Ascending aorta (tissue), 2 donors: ENCODE data around the gene R3HDM2. TPM values are rescaled to one million over a fixed set of nuclear protein-coding genes. Genes with fewer than 3 reads are reported as not detected.
A peak's percentile ranks its signal among the peaks of the same experiment; 100 is the strongest.
"Not testable (repeated sequence)": the region's sequence is repeated elsewhere in the genome, so short reads cannot be mapped to it uniquely, and the experiment has no call there.

Experiments
- DNase-seq, 2 donors: peaks; one replicate each; pipeline ENCODE4 v3.0.0-alpha.2; 2019; ENCODE audit warnings: low spot score in 2 of 2
- H3K27ac ChIP-seq, 2 donors: fragments of 200-600 bp; sonication (generic); one replicate each; pipeline ENCODE4 v1.5.1; 2016 to 2017; ENCODE audit warnings: mild to moderate bottlenecking in 1 of 2
- H3K27me3 ChIP-seq: fragments of 200-600 bp; sonication (generic); one replicate; pipeline ENCODE4 v1.5.1; 2017
- H3K36me3 ChIP-seq, 2 donors: fragments of 200-600 bp; sonication (generic); one replicate each; pipeline ENCODE4 v1.5.1; 2016
- H3K4me1 ChIP-seq, 2 donors: fragments of 200-600 bp; sonication (generic); one replicate each; pipeline ENCODE4 v1.5.1; 2016 to 2017; ENCODE audit warnings: mild to moderate bottlenecking in 1 of 2
- H3K4me3 ChIP-seq, 2 donors: fragments of 200-600 bp; sonication (generic); one replicate each; pipeline ENCODE4 v1.5.1; 2016 to 2017; ENCODE audit warnings: mild to moderate bottlenecking in 1 of 2
- H3K9me3 ChIP-seq, 2 donors: fragments of 200-600 bp; sonication (generic); one replicate each; pipeline ENCODE4 v1.5.1; 2016
- intact Hi-C: fragments of 100-400 bp; cut with DNase I; formaldehyde crosslinking; loops from one replicate; pipeline ENCODE4 v1.15.1; 2023
- total RNA-seq: library from RNA; depleted of rRNA; stranded (reverse); fragments of >200 nt; gene quantifications from one replicate; pipeline ENCODE4 v1.1.0, GENCODE V29; 2016
- TF ChIP-seq, protein P1 (sequence below), 3 experiments: fragments of 200-600 bp in 2 of 3; fragments of 450-650 bp in 1 of 3; sonication (generic) in 2 of 3; IDR thresholded peaks; one replicate each; pipeline ENCODE4 v1.5.1; 2016 to 2019; ENCODE audit warnings: antibody characterized with exemption in 3 of 3, mild to moderate bottlenecking in 1 of 3, moderate library complexity in 1 of 3

The R3HDM2 gene
- total RNA-seq, 1 donor from 2014 or later: 49.5 TPM

DNA sequence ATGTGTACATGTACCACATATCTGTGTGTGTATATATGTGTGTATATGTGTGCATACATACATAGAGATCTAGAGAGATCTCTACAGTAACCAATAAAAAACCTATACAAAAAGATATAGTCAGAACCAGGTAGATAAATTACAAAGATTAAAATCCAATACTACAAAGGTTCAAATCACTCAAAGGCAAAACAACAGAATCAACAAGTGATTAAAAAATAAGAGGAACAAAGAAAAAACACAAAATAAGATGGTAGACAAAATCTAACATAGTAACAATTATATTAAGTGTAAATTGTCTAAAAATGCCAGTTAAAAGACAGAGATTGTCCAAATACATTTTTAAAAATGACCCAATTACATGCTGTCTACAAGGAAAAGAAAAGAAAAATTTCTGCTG is 83.6 kb downstream of the R3HDM2 start:
- peaks cover 0 to 4% of the 10 kb centered on the region in 2 donors for H3K9me3 ChIP-seq
- TF ChIP-seq, protein P1, sequence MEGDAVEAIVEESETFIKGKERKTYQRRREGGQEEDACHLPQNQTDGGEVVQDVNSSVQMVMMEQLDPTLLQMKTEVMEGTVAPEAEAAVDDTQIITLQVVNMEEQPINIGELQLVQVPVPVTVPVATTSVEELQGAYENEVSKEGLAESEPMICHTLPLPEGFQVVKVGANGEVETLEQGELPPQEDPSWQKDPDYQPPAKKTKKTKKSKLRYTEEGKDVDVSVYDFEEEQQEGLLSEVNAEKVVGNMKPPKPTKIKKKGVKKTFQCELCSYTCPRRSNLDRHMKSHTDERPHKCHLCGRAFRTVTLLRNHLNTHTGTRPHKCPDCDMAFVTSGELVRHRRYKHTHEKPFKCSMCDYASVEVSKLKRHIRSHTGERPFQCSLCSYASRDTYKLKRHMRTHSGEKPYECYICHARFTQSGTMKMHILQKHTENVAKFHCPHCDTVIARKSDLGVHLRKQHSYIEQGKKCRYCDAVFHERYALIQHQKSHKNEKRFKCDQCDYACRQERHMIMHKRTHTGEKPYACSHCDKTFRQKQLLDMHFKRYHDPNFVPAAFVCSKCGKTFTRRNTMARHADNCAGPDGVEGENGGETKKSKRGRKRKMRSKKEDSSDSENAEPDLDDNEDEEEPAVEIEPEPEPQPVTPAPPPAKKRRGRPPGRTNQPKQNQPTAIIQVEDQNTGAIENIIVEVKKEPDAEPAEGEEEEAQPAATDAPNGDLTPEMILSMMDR (IDR thresholded peaks at IDR 0.05): no peak
- no peak overlapping the region for H3K4me3 ChIP-seq
- no peaks in the 10 kb centered on the region for H3K4me1 ChIP-seq
- no peak overlapping the region for H3K27ac ChIP-seq
- H3K27me3 ChIP-seq: no peaks in the 10 kb centered on the region
- H3K36me3 ChIP-seq: no peaks in the 10 kb centered on the region
- intact Hi-C loops: no loop called here
- no peak for DNase-seq

DNA sequence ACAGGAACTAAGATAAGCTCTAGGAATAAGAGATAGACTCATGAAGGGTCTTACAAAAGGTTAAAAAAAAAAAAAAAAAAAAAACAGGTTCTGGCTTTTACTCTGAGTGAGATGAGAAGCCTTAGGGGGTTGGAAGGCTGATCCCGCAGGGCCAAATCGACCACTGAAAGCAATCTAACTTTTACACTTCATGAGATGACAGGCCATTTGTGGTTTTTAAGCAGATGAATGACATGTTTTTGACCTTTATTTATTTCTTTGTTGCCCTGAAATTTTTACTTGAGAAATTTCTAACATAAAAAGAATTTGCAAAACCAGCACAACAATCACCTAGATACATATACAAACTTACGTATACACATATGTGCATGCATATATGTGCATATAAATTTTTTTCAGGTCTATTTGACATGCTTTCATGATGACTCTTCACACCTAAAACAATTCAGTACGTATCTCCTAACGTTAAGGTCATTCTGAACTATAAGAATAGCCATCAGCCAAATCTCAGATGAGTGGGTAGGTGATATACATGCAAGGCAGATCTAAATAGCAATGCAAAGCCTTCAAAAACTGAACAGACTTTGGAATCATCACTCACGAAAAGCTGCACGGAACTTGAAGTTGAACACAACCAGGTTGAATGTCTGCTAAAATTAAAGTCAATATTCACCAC is 87.0 kb downstream of the R3HDM2 start:
- Histone ChIP-seq H3K36me3 (no peaks in the 10 kb centered on the region), H3K27ac (no peak overlapping the region), H3K4me3 (no peak overlapping the region), H3K27me3 (no peaks in the 10 kb centered on the region), H3K4me1 (no peaks in the 10 kb centered on the region), H3K9me3 (peaks cover 0 to 4% of the 10 kb centered on the region in 2 donors)
- no peak for DNase-seq
- intact Hi-C loops: no loop called here
- TF ChIP-seq, protein P1 (IDR thresholded peaks at IDR 0.05): no peak

DNA sequence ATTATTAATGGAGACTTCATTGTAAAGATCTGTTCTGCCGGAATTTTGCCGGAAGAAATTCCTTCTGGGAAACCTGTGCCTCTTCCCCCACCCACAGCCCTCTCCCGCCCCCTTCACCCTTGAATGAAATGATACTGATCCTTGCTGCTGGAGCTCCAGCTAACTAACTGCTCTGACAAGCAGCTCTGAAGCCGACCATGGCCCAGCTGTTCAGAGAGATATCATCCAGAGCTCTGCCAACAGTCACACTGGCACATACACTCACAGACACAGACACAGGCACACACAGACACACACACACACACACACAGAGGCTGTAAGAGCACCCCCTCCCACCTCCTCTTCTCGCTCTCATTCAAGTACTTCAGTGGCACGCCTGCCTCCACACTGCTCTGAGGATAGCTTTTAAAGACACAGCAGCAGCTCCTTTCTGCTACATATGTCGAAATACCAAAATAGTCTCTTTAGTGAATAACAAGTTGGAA is 88.6 kb downstream of the R3HDM2 start:
- Histone ChIP-seq H3K27ac (peak overlapping the region in 1 of 2 donors; percentile 42), H3K27me3 (no peaks in the 10 kb centered on the region), H3K9me3 (peaks cover 0 to under 1% of the 10 kb centered on the region in 2 donors), H3K4me3 (peak overlapping the region in 1 of 2 donors; percentile 4), H3K36me3 (no peaks in the 10 kb centered on the region), H3K4me1 (no peaks in the 10 kb centered on the region)
- TF ChIP-seq, protein P1 (IDR thresholded peaks at IDR 0.05): no peak
- no peak for DNase-seq
- intact Hi-C loops: no loop called here

DNA sequence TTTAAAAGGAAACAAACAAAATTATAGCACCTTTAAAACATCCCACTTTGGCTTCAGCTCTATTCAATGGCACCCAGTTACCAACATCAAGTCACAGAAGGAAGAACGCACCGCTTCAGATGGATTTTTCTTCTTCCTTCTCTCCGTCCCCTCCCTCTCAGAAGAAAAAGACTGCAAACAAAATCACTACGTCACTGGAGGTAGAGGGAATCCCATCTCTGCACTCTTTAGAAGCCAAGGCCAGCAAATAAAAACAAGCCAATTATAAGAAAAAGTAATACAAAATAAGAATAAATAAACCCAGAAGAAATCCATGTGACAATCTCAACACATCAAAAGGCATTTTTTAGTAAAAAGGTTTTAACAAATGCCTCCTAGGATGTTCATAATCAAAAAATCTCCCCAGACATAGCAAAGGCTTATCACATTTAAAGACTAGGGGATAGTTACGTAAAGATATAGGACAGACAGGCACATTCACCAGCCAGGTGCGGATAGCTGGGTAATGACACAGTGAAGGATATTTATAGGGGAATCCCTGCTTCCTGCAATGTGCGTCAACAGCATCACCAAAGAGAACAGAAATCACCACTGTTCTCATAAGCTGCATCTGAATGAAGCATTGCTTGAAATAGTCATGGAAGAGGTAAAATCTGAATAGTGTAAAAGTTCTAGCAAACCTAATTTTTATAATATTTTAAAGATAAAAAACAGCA is 89.4 kb downstream of the R3HDM2 start:
- Histone ChIP-seq H3K27ac (peak overlapping the region in 1 of 2 donors; percentile 42), H3K27me3 (no peaks in the 10 kb centered on the region), H3K4me1 (no peaks in the 10 kb centered on the region), H3K36me3 (no peaks in the 10 kb centered on the region), H3K4me3 (no peak overlapping the region), H3K9me3 (no peaks in the 10 kb centered on the region)
- intact Hi-C loops: no loop called here
- no peak for DNase-seq
- TF ChIP-seq, protein P1 (IDR thresholded peaks at IDR 0.05): no peak

DNA sequence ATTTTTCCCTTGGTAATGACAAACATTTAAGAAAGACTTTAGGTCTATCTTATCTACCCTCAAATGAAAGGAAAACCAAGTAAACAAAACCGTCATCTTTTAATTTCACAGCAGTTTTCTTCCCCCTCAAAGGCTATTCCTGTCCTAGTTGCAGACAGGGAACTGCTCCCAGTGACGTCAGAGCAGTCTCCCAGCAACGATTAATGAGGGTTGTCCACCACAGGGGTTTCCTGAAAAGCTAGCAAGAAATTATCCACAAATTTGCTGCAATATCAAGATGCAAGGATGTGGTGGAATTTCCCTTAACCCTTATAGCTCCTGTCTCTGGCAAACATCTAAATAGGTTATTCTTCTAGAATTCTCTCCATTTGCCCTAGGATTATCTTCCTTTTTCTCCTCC is 90.7 kb downstream of the R3HDM2 start:
- no peaks in the 10 kb centered on the region for H3K36me3 ChIP-seq
- no peaks in the 10 kb centered on the region for H3K9me3 ChIP-seq
- DNase-seq: peak; percentile 33 to 78
- H3K4me3 ChIP-seq: no peak overlapping the region
- TF ChIP-seq, protein P1 (IDR thresholded peaks at IDR 0.05): no peak
- peak overlapping the region in 1 of 2 donors; percentile 34 for H3K27ac ChIP-seq
- intact Hi-C loops: no loop called here
- H3K4me1 ChIP-seq: no peaks in the 10 kb centered on the region
- H3K27me3 ChIP-seq: no peaks in the 10 kb centered on the region

DNA sequence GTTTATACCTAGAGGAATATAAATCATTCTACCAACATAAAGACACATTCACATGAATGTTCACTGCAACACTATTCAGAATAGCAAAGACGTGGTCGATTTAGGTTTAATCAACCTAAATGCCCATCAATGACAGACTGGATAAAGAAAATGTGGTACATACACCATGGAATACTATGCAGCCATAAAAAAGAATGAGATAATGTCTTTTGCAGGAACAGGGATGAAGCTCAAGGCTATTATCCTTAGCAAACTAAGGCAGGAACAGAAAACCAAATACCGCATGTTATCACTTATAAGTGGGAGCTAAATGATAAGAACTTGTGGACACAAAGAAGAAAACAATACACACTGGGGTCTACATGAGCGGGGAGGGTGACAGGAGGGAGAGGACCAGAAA is 94.5 kb downstream of the R3HDM2 start:
- H3K27me3 ChIP-seq, H3K4me1 ChIP-seq, intact Hi-C loops, DNase-seq, H3K4me3 ChIP-seq, H3K27ac ChIP-seq, H3K36me3 ChIP-seq, H3K9me3 ChIP-seq: not testable (repeated sequence)
